ENCODE measurements around the gene ABO.

DNA sequence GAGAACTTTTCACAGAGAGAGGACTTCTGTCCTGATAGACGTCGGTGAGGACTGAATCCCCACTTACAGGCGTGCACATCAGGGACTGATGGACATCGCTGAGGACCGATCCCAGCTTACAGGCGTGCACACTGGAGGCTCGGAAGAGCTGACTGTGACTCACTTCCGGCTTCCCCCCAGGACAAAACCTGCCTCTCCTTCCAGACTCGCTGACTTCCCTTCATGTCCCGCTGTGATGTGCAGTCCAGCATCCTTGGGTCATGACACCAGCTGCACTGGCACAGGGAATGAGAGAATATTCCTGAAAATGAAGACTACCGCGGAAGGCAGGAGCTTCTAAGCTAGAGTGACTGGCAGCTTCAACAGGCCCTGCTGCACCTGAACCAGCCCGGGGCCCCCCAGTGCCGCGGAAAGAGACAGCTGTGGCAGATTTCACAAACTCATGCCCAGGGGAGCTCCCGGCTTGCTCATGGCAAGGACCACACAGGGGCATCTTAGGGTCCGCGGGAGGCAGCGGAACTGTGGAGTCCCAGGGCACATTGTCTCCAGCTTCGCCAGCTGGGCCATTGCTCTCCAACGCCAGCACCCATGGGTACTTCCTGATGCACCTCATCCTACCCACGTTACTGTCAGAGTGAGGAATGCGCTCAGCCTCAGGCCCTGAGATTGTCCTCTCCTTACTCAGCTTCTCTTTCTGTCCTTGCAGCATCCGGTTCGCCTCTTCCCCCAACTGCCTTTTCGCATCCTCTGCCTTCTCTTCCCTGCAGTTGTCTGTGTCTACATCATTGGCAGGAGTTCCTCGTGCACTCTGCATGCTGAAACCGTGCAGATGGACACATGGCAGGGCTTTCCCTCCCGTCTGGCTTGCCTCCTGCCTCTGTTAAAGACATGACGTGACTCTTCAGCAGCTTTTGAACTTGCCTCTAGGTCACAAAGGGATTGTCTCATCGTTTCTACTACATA lies 31.5 kb upstream of the ABO start:
- TF ChIP-seq, protein P1, sequence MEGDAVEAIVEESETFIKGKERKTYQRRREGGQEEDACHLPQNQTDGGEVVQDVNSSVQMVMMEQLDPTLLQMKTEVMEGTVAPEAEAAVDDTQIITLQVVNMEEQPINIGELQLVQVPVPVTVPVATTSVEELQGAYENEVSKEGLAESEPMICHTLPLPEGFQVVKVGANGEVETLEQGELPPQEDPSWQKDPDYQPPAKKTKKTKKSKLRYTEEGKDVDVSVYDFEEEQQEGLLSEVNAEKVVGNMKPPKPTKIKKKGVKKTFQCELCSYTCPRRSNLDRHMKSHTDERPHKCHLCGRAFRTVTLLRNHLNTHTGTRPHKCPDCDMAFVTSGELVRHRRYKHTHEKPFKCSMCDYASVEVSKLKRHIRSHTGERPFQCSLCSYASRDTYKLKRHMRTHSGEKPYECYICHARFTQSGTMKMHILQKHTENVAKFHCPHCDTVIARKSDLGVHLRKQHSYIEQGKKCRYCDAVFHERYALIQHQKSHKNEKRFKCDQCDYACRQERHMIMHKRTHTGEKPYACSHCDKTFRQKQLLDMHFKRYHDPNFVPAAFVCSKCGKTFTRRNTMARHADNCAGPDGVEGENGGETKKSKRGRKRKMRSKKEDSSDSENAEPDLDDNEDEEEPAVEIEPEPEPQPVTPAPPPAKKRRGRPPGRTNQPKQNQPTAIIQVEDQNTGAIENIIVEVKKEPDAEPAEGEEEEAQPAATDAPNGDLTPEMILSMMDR (IDR thresholded peaks at IDR 0.05) = no peak
- TF ChIP-seq POLR2AphosphoS5 (IDR thresholded peaks at IDR 0.05) = no peak
- TF ChIP-seq POLR2A (IDR thresholded peaks at IDR 0.05) = no peak
- TF ChIP-seq EP300 (IDR thresholded peaks at IDR 0.05) = no peak
